Naive thymus-derived CD4-positive, alpha-beta T cell (primary cell): Measurements from ENCODE around the gene BRF1. TPM values are rescaled to one million over a fixed set of nuclear protein-coding genes. Genes with fewer than 3 reads are reported as not detected.

Experiments used
- ATAC-seq: fragments of 150-1000 bp; cut with Tn5 transposase; 2 replicates; pipeline ENCODE4 v1.10.0; 2021; ENCODE audit warnings: mild to moderate bottlenecking, moderate library complexity
- CTCF ChIA-PET: fragments of 350-600 bp; sonication (Branson Sonifier 250); formaldehyde crosslinking; loops from one replicate; lab custom pipeline; 2021; ENCODE audit warnings: antibody characterized with exemption; lab: Charles Lee
- POLR2A ChIA-PET: fragments of 350-600 bp; sonication (Branson Sonifier 250); formaldehyde crosslinking; loops from one replicate; lab custom pipeline; 2021; ENCODE audit warnings: antibody characterized with exemption, inconsistent platforms; lab: Charles Lee
- DNase-seq, 9 donors: peaks; one replicate each; pipeline versions ENCODE4 v3.0.0 to v3.0.0-alpha.2; 2020 to 2022; ENCODE audit warnings: mixed read lengths in 1 of 9
- H3K27ac ChIP-seq: one replicate; pipeline ENCODE4 v1.7.0; 2013; ENCODE audit warnings: mild to moderate bottlenecking, low read depth, low read length, moderate library complexity
- H3K27me3 ChIP-seq, 2 donors: one replicate each; pipeline ENCODE4 v1.7.0; 2013; ENCODE audit warnings: low read length in 2 of 2, mild to moderate bottlenecking in 2 of 2, moderate library complexity in 2 of 2; ENCODE audit not compliant: control insufficient read depth in 2 of 2, insufficient read depth in 2 of 2
- H3K36me3 ChIP-seq, 3 experiments: 1 replicate in 2 of 3; 2 replicates in 1 of 3; pipeline ENCODE4 v1.7.0; 2013; ENCODE audit warnings: low read length in 3 of 3, mild to moderate bottlenecking in 3 of 3, moderate library complexity in 1 of 3; ENCODE audit not compliant: insufficient read depth in 3 of 3, control insufficient read depth in 2 of 3
- H3K4me1 ChIP-seq, 2 donors: one replicate each; pipeline ENCODE4 v1.7.0; 2013; ENCODE audit warnings: low read length in 2 of 2, mild to moderate bottlenecking in 2 of 2, moderate library complexity in 1 of 2; ENCODE audit not compliant: control insufficient read depth in 2 of 2, insufficient read depth in 2 of 2
- H3K4me3 ChIP-seq: 2 replicates; pipeline ENCODE4 v1.7.0; 2013; ENCODE audit warnings: mild to moderate bottlenecking, low read length
- H3K9me3 ChIP-seq, 3 experiments: 1 replicate in 2 of 3; 2 replicates in 1 of 3; pipeline ENCODE4 v1.7.0; 2013; ENCODE audit warnings: low read length in 3 of 3; ENCODE audit not compliant: control insufficient read depth in 2 of 3
- H3K27ac Mint-ChIP-seq, 9 donors: one replicate each; pipeline ENCODE4 v1.8.0; 2020 to 2022; ENCODE audit warnings: mixed read lengths in 9 of 9, mild to moderate bottlenecking in 8 of 9, moderate library complexity in 5 of 9, inconsistent platforms in 2 of 9
- H3K27me3 Mint-ChIP-seq, 5 donors: one replicate each; pipeline ENCODE4 v1.8.0; 2021 to 2022; ENCODE audit warnings: mixed read lengths in 5 of 5, mild to moderate bottlenecking in 1 of 5
- H3K36me3 Mint-ChIP-seq, 5 donors: one replicate each; pipeline ENCODE4 v1.8.0; 2020 to 2022; ENCODE audit warnings: mixed read lengths in 5 of 5, mild to moderate bottlenecking in 3 of 5, inconsistent platforms in 1 of 5
- H3K4me1 Mint-ChIP-seq, 7 donors: one replicate each; pipeline ENCODE4 v1.8.0; 2020 to 2022; ENCODE audit warnings: mixed read lengths in 7 of 7, mild to moderate bottlenecking in 3 of 7, inconsistent platforms in 1 of 7
- H3K4me3 Mint-ChIP-seq, 10 donors: one replicate each; pipeline ENCODE4 v1.8.0; 2020 to 2022; ENCODE audit warnings: mild to moderate bottlenecking in 10 of 10, mixed read lengths in 10 of 10, moderate library complexity in 6 of 10, inconsistent platforms in 2 of 10
- H3K9me3 Mint-ChIP-seq, 11 donors: one replicate each; pipeline ENCODE4 v1.8.0; 2020 to 2022; ENCODE audit warnings: mixed read lengths in 11 of 11, mild to moderate bottlenecking in 4 of 11, inconsistent platforms in 1 of 11, moderate library complexity in 1 of 11
- intact Hi-C, 2 donors: fragments of 100-400 bp; cut with micrococcal nuclease; formaldehyde crosslinking; loops; one replicate each; pipeline ENCODE4 v1.15.1; 2023
- polyA plus RNA-seq, 2 donors: library from polyadenylated mRNA; unstranded; fragments of 300-500 nt; fragmentation: Illumina TruSeq; gene quantifications; one replicate each; pipeline ENCODE4 v1.2.3, GENCODE V29; 2021
- total RNA-seq, 6 experiments: library from RNA in 5 of 6; stranded (reverse) in 5 of 6; gene quantifications; 1 replicate in 5 of 6; 2 replicates in 1 of 6; pipeline ENCODE4 v1.2.3 and lab custom pipeline; 2021 to 2026

Gene BRF1
- total and polyA plus RNA-seq, 7 experiments from 2014 or later, result 7.1 to 75.7 (median 60.2) TPM

- Mint-ChIP-seq H3K27me3 (no peaks in the 10 kb centered on the region), H3K4me3 (no peak overlapping the region), H3K36me3 (peaks cover 0 to 21% (median 5%) of the 10 kb centered on the region in 5 donors), H3K4me1 (peaks cover 0 to under 1% (median 0%) of the 10 kb centered on the region in 7 donors), H3K27ac (no peak overlapping the region), H3K9me3 (no peaks in the 10 kb centered on the region)
- no peak overlapping the region for H3K4me3 ChIP-seq
- H3K27ac ChIP-seq, result no peak overlapping the region
- POLR2A ChIA-PET, result no interaction called here
- intact Hi-C loops, result no loop called here
- ATAC-seq (no peak), DNase-seq (no peak)
- no peaks in the 10 kb centered on the region for H3K27me3 ChIP-seq
- CTCF ChIA-PET, result no interaction called here
- no peaks in the 10 kb centered on the region for H3K9me3 ChIP-seq
- H3K36me3 ChIP-seq, result peaks cover 0 to 48% (median 0%) of the 10 kb centered on the region in 3 experiments
- H3K4me1 ChIP-seq, result no peaks in the 10 kb centered on the region
Measured at GRCh38 chr14:105227346-105227745, 73.5 kb downstream of the BRF1 start.

DNA sequence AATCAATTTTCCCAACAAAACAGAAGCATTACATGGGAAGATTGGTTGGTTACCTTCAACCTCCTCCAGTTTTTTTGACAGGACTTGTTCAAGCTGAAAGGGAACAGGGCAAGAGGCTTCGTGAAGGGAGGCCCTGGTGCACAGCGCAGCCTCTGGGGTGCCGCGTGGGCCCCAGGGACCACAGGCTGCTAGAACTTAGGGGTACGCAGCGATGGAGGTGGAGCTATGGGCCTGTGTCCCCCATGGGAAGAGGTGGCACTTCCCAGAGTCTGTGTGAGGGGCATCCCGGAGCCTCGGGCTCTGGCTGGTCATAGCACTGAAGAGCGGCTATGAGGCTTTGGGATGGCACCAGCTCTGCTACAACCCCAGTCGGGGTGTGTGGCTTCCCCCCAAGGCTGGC lies 74.6 kb downstream of the BRF1 start:
- Histone ChIP-seq H3K4me1 (no peaks in the 10 kb centered on the region), H3K9me3 (no peaks in the 10 kb centered on the region), H3K36me3 (peaks cover 0 to 59% (median 3%) of the 10 kb centered on the region in 3 experiments), H3K27ac (no peak overlapping the region), H3K4me3 (no peak overlapping the region), H3K27me3 (no peaks in the 10 kb centered on the region)
- no peak overlapping the region for H3K4me3 Mint-ChIP-seq
- ChIA-PET CTCF (interaction anchor here (0.6 kb wide), 1 partner anchor 105 kb away, joined by 5 read pairs; no protein-coding TSS in a partner anchor), POLR2A (no interaction called here)
- no peak for ATAC-seq
- no peak for DNase-seq
- H3K27ac Mint-ChIP-seq, result peak overlapping the region in 1 of 9 donors; percentile 64
- intact Hi-C loops, result no loop called here
- no peaks in the 10 kb centered on the region for H3K9me3 Mint-ChIP-seq
- no peaks in the 10 kb centered on the region for H3K27me3 Mint-ChIP-seq
- peaks cover 0 to 4% (median 0%) of the 10 kb centered on the region in 7 donors for H3K4me1 Mint-ChIP-seq
- peaks cover 0 to 28% (median 9%) of the 10 kb centered on the region in 5 donors for H3K36me3 Mint-ChIP-seq

DNA sequence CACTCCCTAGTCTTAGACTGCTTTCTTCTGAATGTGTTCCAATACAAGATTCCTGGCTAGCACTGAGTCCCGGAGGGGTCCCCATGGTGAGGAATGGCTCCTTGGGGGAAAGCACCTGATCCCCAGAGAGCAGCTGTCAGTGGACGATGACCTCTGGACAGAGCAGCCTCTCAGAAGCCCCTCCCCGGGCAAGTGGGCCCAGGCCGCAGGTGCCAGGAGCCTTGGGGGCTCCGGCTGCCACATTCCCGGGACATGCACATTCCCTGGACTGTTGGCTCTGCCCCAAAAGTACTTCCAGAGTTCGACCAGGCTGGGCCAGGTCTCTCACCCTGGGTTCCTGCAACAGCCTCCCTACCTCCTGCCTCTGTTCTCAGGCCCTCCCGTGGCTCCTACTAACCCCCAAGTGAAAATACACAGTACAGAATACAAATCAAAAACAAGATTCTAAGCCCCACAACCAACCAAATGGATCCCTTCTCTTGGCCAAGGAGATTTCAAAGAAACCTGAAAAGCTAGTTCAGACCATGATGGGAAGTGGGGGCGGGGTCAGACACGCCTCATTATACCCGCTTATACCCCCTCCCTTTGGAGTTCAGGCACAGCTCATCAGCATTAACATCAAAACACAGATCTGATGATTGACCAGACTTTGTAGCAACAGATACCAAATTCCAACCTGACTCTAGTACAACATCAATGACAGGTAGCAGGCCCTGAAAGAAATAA lies 75.8 kb downstream of the BRF1 start:
- H3K36me3 ChIP-seq, result peaks cover 0 to 71% (median 4%) of the 10 kb centered on the region in 3 experiments
- H3K27me3 Mint-ChIP-seq, result no peaks in the 10 kb centered on the region
- H3K27ac ChIP-seq, result no peak overlapping the region
- peaks cover 0 to 4% (median 0%) of the 10 kb centered on the region in 7 donors for H3K4me1 Mint-ChIP-seq
- no peaks in the 10 kb centered on the region for H3K4me1 ChIP-seq
- peak overlapping the region in 3 of 9 donors; percentile 33 to 50 (median 38) for H3K27ac Mint-ChIP-seq
- ChIA-PET CTCF (no interaction called here), POLR2A (no interaction called here)
- no peak overlapping the region for H3K4me3 Mint-ChIP-seq
- no peaks in the 10 kb centered on the region for H3K27me3 ChIP-seq
- no peak for ATAC-seq
- no peaks in the 10 kb centered on the region for H3K9me3 Mint-ChIP-seq
- H3K9me3 ChIP-seq, result no peaks in the 10 kb centered on the region
- peaks cover 0 to 31% (median 9%) of the 10 kb centered on the region in 5 donors for H3K36me3 Mint-ChIP-seq
- intact Hi-C loops, result no loop called here
- DNase-seq, result no peak
- H3K4me3 ChIP-seq, result no peak overlapping the region

DNA sequence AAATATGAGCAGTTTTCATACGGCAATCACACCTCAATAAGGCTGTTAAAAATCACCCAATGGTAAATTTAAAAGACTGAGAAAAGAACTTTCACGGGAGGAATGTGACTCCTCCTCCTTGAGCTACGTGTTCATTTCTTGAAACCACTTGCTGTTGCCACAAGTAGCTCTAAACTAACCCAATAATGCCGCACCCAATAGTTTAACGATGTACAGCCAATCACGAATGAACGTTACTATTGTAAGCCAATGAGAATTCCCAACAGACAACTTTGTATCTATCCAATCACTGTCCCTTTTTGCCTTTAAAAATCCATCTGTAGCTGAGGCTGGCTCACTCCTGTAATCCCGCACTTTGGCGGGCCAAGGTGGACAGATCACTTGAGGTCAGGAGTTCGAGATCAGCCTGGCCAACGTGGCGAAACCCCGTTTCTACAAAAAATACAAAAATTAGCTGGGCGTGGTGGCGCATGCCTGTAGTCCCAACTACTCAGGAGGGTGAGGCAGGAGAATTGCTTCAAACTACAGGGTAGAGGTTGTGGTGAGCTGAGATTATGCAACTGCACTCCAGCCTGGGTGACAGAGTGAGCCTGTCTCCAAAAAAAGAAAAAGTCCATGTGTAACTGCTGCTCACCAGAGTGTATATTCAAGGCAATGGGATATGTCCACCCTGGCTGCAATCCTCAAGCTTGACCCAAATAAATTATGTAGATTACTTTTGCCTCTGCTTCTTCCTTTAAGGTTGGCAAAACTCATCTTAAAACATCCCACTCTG lies 76.8 kb downstream of the BRF1 start:
- DNase-seq, result no peak
- Histone ChIP-seq H3K27ac (no peak overlapping the region), H3K4me3 (no peak overlapping the region), H3K9me3 (no peaks in the 10 kb centered on the region), H3K36me3 (peaks cover 0 to 78% (median 12%) of the 10 kb centered on the region in 3 experiments), H3K27me3 (no peaks in the 10 kb centered on the region), H3K4me1 (no peaks in the 10 kb centered on the region)
- intact Hi-C loops, result no loop called here
- CTCF ChIA-PET, result interaction anchor here (0.6 kb wide), 1 partner anchor 71 kb away, joined by 4 read pairs; no protein-coding TSS in a partner anchor
- H3K36me3 Mint-ChIP-seq, result peaks cover 3 to 39% (median 9%) of the 10 kb centered on the region in 5 donors
- POLR2A ChIA-PET, result no interaction called here
- no peak for ATAC-seq
- H3K9me3 Mint-ChIP-seq, result no peaks in the 10 kb centered on the region
- no peak overlapping the region for H3K27ac Mint-ChIP-seq
- no peaks in the 10 kb centered on the region for H3K27me3 Mint-ChIP-seq
- peaks cover 0 to 4% (median 0%) of the 10 kb centered on the region in 7 donors for H3K4me1 Mint-ChIP-seq
- H3K4me3 Mint-ChIP-seq, result no peak overlapping the region

GRCh38 chr14:105223260-105223659 lies 77.5 kb downstream of the BRF1 start:
- H3K36me3 ChIP-seq, result peaks cover 0 to 83% (median 12%) of the 10 kb centered on the region in 3 experiments
- no peaks in the 10 kb centered on the region for H3K27me3 ChIP-seq
- H3K27ac ChIP-seq, result no peak overlapping the region
- intact Hi-C loops, result no loop called here
- ChIA-PET CTCF (no interaction called here), POLR2A (no interaction called here)
- DNase-seq, result no peak
- H3K9me3 ChIP-seq, result no peaks in the 10 kb centered on the region
- no peak overlapping the region for H3K4me3 ChIP-seq
- H3K4me1 ChIP-seq, result no peaks in the 10 kb centered on the region
- no peaks in the 10 kb centered on the region for H3K27me3 Mint-ChIP-seq
- ATAC-seq, result no peak
- peaks cover 4 to 40% (median 9%) of the 10 kb centered on the region in 5 donors for H3K36me3 Mint-ChIP-seq
- H3K9me3 Mint-ChIP-seq, result no peaks in the 10 kb centered on the region
- peaks cover 0 to 4% (median 0%) of the 10 kb centered on the region in 7 donors for H3K4me1 Mint-ChIP-seq
- H3K4me3 Mint-ChIP-seq, result no peak overlapping the region
- H3K27ac Mint-ChIP-seq, result peak overlapping the region in 1 of 9 donors; percentile 41

- DNase-seq (no peak), ATAC-seq (no peak)
- H3K4me1 Mint-ChIP-seq, result peaks cover 0 to 4% (median 0%) of the 10 kb centered on the region in 7 donors
- no peak overlapping the region for H3K4me3 Mint-ChIP-seq
- no peaks in the 10 kb centered on the region for H3K27me3 ChIP-seq
- H3K27ac Mint-ChIP-seq, result no peak overlapping the region
- CTCF ChIA-PET, result no interaction called here
- H3K4me3 ChIP-seq, result no peak overlapping the region
- H3K9me3 ChIP-seq, result no peaks in the 10 kb centered on the region
- no peaks in the 10 kb centered on the region for H3K9me3 Mint-ChIP-seq
- H3K27me3 Mint-ChIP-seq, result no peaks in the 10 kb centered on the region
- peaks cover 0 to 89% (median 12%) of the 10 kb centered on the region in 3 experiments for H3K36me3 ChIP-seq
- no peak overlapping the region for H3K27ac ChIP-seq
- peaks cover 4 to 40% (median 9%) of the 10 kb centered on the region in 5 donors for H3K36me3 Mint-ChIP-seq
- intact Hi-C loops, result no loop called here
- POLR2A ChIA-PET, result no interaction called here
- no peaks in the 10 kb centered on the region for H3K4me1 ChIP-seq
Measured at GRCh38 chr14:105221598-105222178, 79.1 kb downstream of the BRF1 start.
